ENCODE data around the gene POU2F2. TPM values are rescaled to one million over a fixed set of nuclear protein-coding genes. Genes with fewer than 3 reads are reported as not detected.

The POU2F2 gene
- total and polyA plus RNA-seq, 10 of the 15 experiments (the other 5 are each of a cell fraction or from before 2014, with no cell fraction given): 4.4 to 62.4 (median 37.9) TPM

DNA sequence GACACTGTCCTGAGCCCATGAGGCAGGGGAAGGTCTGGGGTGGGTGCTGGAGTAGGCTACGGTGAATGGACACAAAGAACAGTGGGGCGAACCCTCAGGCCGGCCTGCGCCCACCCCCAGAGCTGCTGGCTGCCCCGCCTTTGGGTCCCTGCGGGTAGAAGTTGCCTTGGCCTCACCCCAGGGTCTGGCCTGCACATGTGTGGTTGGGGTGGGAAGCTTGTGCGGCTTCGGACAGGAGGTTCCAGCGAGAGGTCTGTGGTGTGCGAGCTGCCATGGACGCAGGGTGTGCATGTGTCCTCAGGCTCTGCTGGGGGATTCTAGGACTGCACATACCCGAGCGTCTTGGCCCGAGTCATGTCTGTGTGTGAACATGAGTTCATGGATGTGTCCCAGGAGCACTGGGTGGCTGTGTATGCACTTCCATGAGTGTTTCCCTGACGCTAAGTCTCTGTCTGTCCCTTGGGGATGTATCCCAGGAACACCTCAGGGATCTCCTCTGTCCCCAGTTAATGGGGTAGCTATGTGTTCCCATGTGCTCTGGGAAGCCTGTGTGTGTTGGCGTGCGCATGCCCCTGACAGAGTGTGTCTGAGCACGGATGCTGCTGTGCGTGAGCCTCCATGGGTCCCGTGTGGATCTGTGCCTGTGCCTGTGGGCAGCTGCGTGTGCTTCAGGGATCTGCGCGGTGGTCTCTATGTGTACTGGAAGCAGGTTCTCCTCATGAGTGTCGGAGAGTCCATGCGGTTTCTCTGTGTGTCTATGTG lies 20.8 kb upstream of the POU2F2 start:
- ATAC-seq (no peak), DNase-seq (ENCODE audit: low read depth, low spot score) (no peak), FAIRE-seq (no peak)
- Histone ChIP-seq H3K4me1 (ENCODE audit: control insufficient read depth, insufficient read depth, low read length) (peaks cover 9% of the 10 kb centered on the region), H3K27ac (ENCODE audit: control insufficient read depth, insufficient read depth) (no peak overlapping the region), H3K9me3 (replicated peaks; ENCODE audit: control insufficient read depth, insufficient read depth, low read length) (no peaks in the 10 kb centered on the region), H3K36me3 (ENCODE audit: control insufficient read depth in 2 of 2, insufficient read depth in 2 of 2, low read length in 1 of 2) (no peaks in the 10 kb centered on the region), H3K4me3 (no peak overlapping the region), H3K79me2 (ENCODE audit: control insufficient read depth, insufficient read depth, low read length) (no peaks in the 10 kb centered on the region), H3K27me3 (replicated peaks in 1 of 2; ENCODE audit: control insufficient read depth in 2 of 2, insufficient read depth in 2 of 2, low read length in 1 of 2) (peaks cover 0 to 2% of the 10 kb centered on the region in 2 experiments; a peak in 2 of 4 replicates), H2AFZ (ENCODE audit: control insufficient read depth, low read depth, low read length) (no peak overlapping the region), H3K4me2 (ENCODE audit: control insufficient read depth, insufficient read depth) (no peak overlapping the region), H3K9ac (ENCODE audit: control insufficient read depth, insufficient read depth, low read length) (no peak overlapping the region), H4K20me1 (ENCODE audit: control insufficient read depth, insufficient read depth) (no peaks in the 10 kb centered on the region)
- POLR2A ChIA-PET: no interaction called here
- SMC1A ChIA-PET (ENCODE audit: uncharacterized antibody, unreplicated experiment): no interaction called here
- in situ Hi-C loops (cut with MboI): no loop called here
- TF ChIP-seq BHLHE40 (IDR thresholded peaks at IDR 0.05; ENCODE audit: borderline replicate concordance in 1 of 2, low read depth in 2 of 2, low read length in 1 of 2): no peak
- no peak for TF ChIP-seq ZNF217 (IDR thresholded peaks at IDR 0.05)
- TF ChIP-seq, protein P1, sequence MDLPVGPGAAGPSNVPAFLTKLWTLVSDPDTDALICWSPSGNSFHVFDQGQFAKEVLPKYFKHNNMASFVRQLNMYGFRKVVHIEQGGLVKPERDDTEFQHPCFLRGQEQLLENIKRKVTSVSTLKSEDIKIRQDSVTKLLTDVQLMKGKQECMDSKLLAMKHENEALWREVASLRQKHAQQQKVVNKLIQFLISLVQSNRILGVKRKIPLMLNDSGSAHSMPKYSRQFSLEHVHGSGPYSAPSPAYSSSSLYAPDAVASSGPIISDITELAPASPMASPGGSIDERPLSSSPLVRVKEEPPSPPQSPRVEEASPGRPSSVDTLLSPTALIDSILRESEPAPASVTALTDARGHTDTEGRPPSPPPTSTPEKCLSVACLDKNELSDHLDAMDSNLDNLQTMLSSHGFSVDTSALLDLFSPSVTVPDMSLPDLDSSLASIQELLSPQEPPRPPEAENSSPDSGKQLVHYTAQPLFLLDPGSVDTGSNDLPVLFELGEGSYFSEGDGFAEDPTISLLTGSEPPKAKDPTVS (IDR thresholded peaks at IDR 0.05; ENCODE audit: low read depth, low read length): no peak
- no peak for TF ChIP-seq YBX1 (IDR thresholded peaks at IDR 0.05)
- TF ChIP-seq RBBP5 (conservative IDR thresholded peaks at IDR 0.05): no peak
- TF ChIP-seq PAX8 (IDR thresholded peaks at IDR 0.05): no peak
- TF ChIP-seq CHD4 (IDR thresholded peaks at IDR 0.05): no peak
- TF ChIP-seq, protein P2, sequence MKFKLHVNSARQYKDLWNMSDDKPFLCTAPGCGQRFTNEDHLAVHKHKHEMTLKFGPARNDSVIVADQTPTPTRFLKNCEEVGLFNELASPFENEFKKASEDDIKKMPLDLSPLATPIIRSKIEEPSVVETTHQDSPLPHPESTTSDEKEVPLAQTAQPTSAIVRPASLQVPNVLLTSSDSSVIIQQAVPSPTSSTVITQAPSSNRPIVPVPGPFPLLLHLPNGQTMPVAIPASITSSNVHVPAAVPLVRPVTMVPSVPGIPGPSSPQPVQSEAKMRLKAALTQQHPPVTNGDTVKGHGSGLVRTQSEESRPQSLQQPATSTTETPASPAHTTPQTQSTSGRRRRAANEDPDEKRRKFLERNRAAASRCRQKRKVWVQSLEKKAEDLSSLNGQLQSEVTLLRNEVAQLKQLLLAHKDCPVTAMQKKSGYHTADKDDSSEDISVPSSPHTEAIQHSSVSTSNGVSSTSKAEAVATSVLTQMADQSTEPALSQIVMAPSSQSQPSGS (IDR thresholded peaks at IDR 0.05; ENCODE audit: low read length): no peak
- no peak for TF ChIP-seq ETV6 (conservative IDR thresholded peaks at IDR 0.05 in 1 of 2, IDR thresholded peaks at IDR 0.05 in 1 of 2; ENCODE audit: borderline replicate concordance in 1 of 2, low read depth in 1 of 2)
- TF ChIP-seq LARP7 (IDR thresholded peaks at IDR 0.05): no peak
- no peak for TF ChIP-seq NRF1 (conservative IDR thresholded peaks at IDR 0.05; ENCODE audit: low read depth, low read length)
- TF ChIP-seq ATF7 (IDR thresholded peaks at IDR 0.05; ENCODE audit: low read depth): no peak
- TF ChIP-seq, protein P3, sequence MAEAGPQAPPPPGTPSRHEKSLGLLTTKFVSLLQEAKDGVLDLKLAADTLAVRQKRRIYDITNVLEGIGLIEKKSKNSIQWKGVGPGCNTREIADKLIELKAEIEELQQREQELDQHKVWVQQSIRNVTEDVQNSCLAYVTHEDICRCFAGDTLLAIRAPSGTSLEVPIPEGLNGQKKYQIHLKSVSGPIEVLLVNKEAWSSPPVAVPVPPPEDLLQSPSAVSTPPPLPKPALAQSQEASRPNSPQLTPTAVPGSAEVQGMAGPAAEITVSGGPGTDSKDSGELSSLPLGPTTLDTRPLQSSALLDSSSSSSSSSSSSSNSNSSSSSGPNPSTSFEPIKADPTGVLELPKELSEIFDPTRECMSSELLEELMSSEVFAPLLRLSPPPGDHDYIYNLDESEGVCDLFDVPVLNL (IDR thresholded peaks at IDR 0.05; ENCODE audit: low read depth, low read length): no peak
- WGBS (ENCODE audit: insufficient coverage, insufficient replicate concordance, low lambda C conversion rate, missing lambda C conversion rate): 59% methylated on average over 25 of the region's 25 CpGs
- intact Hi-C loops (cut with micrococcal nuclease; ENCODE audit: unreplicated experiment): no loop called here
- no TSS peak for BruUV-seq (replicated peaks)
- CTCF ChIA-PET: interaction anchor here (1.1 kb wide), 1 partner anchor 48 kb away, joined by 3 read pairs; no protein-coding TSS in a partner anchor
- RAD21 ChIA-PET (ENCODE audit: unreplicated experiment): no interaction called here

Data from GM12878 (cell line).